ENCODE measurements around the gene SLC5A8.

SLC5A8 gene, protein sequence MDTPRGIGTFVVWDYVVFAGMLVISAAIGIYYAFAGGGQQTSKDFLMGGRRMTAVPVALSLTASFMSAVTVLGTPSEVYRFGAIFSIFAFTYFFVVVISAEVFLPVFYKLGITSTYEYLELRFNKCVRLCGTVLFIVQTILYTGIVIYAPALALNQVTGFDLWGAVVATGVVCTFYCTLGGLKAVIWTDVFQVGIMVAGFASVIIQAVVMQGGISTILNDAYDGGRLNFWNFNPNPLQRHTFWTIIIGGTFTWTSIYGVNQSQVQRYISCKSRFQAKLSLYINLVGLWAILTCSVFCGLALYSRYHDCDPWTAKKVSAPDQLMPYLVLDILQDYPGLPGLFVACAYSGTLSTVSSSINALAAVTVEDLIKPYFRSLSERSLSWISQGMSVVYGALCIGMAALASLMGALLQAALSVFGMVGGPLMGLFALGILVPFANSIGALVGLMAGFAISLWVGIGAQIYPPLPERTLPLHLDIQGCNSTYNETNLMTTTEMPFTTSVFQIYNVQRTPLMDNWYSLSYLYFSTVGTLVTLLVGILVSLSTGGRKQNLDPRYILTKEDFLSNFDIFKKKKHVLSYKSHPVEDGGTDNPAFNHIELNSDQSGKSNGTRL

DNA sequence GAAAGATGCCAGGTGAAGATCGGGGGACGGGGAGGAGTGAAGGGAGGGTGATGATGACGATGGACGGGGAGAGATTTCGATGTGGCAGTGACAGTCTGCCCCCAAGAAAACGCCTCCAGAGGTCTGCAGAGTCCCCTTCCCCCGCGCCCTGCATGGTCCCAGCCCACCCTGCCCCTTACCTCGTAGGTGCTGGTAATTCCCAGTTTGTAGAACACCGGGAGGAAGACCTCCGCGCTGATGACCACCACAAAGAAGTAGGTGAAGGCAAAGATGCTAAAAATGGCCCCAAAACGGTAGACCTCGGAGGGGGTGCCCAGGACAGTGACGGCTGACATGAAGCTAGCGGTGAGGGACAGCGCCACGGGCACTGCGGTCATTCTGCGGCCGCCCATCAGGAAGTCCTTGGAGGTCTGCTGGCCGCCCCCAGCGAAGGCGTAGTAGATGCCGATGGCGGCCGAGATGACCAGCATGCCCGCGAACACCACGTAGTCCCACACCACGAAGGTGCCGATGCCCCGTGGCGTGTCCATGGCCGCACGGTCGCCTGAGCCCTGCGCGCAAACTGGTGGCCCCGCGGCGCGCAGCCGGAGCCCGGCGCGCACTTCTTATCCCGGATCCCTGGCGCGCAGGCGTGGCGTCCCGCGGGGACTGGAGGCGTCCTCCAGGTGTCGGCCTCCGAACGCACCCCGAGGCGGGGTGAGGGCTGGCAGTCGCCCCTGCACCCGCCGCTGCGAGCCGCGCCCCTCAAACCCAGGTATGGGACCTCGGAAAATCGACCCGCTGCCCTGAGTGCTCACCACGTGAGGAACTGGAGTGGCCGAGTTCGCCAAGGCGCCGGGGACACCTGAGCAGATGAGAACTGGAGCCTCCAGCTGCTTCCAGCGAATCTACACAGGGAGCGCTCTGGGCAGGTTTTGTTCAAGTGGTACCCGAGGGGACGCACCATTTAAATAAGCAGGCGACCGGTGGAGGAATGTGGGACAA lies at the start of gene SLC5A8:
Gene SLC5A8 (minus strand): TSS at position 920 of the 984 bp plus-strand sequence. CDS start 390 bp downstream, at position 530.
- CTCF ChIA-PET = no interaction called here
- H3K36me3 ChIP-seq (ENCODE audit: control insufficient read depth in 2 of 2, insufficient read depth in 1 of 2, low read length in 2 of 2) = no peaks in the 10 kb centered on the region
- H3K9me3 ChIP-seq (ENCODE audit: control insufficient read depth, insufficient read depth, low read depth, low read length) = no peaks in the 10 kb centered on the region
- 0 out of 2 replicates have a peak, but pooled peaks cover 2% of the 10 kb centered on the region for H3K4me1 ChIP-seq (ENCODE audit: control insufficient read depth, insufficient read depth, low read length)
- peak within 1 kb of the TSS; percentile 44 for H3K4me3 ChIP-seq (ENCODE audit: low read depth, low read length)
- TF ChIP-seq, protein P1, sequence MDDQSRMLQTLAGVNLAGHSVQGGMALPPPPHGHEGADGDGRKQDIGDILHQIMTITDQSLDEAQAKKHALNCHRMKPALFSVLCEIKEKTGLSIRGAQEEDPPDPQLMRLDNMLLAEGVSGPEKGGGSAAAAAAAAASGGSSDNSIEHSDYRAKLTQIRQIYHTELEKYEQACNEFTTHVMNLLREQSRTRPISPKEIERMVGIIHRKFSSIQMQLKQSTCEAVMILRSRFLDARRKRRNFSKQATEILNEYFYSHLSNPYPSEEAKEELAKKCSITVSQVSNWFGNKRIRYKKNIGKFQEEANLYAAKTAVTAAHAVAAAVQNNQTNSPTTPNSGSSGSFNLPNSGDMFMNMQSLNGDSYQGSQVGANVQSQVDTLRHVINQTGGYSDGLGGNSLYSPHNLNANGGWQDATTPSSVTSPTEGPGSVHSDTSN (CRISPR knock-in tag; IDR thresholded peaks at IDR 0.05) = peak; percentile 23; the same call in 1 of the 2 replicates
- TF ChIP-seq ZBTB17 (tag by site-specific recombination; IDR thresholded peaks at IDR 0.05) (peak; percentile 61; the same call in 1 of the 2 replicates), ZNF112 (tag by site-specific recombination; IDR thresholded peaks at IDR 0.05) (no peak), TCF7L2 (IDR thresholded peaks at IDR 0.05; ENCODE audit: borderline replicate concordance, low read depth, low read length) (no peak), REPIN1 (tag by site-specific recombination; IDR thresholded peaks at IDR 0.05; ENCODE audit: low read depth) (no peak), ZNF146 (tag by site-specific recombination; IDR thresholded peaks at IDR 0.05) (no peak), HOXD13 (CRISPR knock-in tag; IDR thresholded peaks at IDR 0.05; ENCODE audit: borderline replicate concordance) (no peak), GLI2 (tag by site-specific recombination; IDR thresholded peaks at IDR 0.05; ENCODE audit: borderline replicate concordance, low read depth) (no peak), ZNF664 (tag by site-specific recombination; IDR thresholded peaks at IDR 0.05) (no peak), ZIC2 (tag by site-specific recombination; IDR thresholded peaks at IDR 0.05) (peak; percentile 87), ZNF155 (tag by site-specific recombination; IDR thresholded peaks at IDR 0.05) (no peak), GLIS1 (tag by site-specific recombination; IDR thresholded peaks at IDR 0.05) (0 out of 2 replicates have a peak, but pooled peaks have one; percentile 4), ZNF214 (tag by site-specific recombination; IDR thresholded peaks at IDR 0.05; ENCODE audit: borderline replicate concordance) (no peak), SCRT1 (tag by site-specific recombination; IDR thresholded peaks at IDR 0.05; ENCODE audit: borderline replicate concordance) (no peak), GLIS2 (tag by site-specific recombination; IDR thresholded peaks at IDR 0.05) (peak; percentile 70; the same call in 1 of the 2 replicates), IKZF3 (tag by site-specific recombination; IDR thresholded peaks at IDR 0.05) (no peak), SP3 (tag by site-specific recombination; IDR thresholded peaks at IDR 0.05) (no peak), ZNF423 (tag by site-specific recombination; IDR thresholded peaks at IDR 0.05) (peak; percentile 50; the same call in 1 of the 2 replicates), ZNF335 (tag by site-specific recombination; conservative IDR thresholded peaks at IDR 0.05) (peak; percentile 62), ZFHX2 (tag by site-specific recombination; conservative IDR thresholded peaks at IDR 0.05) (peak; percentile 47; the same call in 1 of the 2 replicates)
- TF ChIP-seq, protein P2, sequence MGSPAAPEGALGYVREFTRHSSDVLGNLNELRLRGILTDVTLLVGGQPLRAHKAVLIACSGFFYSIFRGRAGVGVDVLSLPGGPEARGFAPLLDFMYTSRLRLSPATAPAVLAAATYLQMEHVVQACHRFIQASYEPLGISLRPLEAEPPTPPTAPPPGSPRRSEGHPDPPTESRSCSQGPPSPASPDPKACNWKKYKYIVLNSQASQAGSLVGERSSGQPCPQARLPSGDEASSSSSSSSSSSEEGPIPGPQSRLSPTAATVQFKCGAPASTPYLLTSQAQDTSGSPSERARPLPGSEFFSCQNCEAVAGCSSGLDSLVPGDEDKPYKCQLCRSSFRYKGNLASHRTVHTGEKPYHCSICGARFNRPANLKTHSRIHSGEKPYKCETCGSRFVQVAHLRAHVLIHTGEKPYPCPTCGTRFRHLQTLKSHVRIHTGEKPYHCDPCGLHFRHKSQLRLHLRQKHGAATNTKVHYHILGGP (tag by site-specific recombination; IDR thresholded peaks at IDR 0.05) = no peak
- TF ChIP-seq, protein P3, sequence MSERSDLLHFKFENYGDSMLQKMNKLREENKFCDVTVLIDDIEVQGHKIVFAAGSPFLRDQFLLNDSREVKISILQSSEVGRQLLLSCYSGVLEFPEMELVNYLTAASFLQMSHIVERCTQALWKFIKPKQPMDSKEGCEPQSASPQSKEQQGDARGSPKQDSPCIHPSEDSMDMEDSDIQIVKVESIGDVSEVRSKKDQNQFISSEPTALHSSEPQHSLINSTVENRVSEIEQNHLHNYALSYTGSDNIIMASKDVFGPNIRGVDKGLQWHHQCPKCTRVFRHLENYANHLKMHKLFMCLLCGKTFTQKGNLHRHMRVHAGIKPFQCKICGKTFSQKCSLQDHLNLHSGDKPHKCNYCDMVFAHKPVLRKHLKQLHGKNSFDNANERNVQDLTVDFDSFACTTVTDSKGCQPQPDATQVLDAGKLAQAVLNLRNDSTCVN (tag by site-specific recombination; optimal IDR thresholded peaks at IDR 0.05) = peak; percentile 78
- TF ChIP-seq, protein P4, sequence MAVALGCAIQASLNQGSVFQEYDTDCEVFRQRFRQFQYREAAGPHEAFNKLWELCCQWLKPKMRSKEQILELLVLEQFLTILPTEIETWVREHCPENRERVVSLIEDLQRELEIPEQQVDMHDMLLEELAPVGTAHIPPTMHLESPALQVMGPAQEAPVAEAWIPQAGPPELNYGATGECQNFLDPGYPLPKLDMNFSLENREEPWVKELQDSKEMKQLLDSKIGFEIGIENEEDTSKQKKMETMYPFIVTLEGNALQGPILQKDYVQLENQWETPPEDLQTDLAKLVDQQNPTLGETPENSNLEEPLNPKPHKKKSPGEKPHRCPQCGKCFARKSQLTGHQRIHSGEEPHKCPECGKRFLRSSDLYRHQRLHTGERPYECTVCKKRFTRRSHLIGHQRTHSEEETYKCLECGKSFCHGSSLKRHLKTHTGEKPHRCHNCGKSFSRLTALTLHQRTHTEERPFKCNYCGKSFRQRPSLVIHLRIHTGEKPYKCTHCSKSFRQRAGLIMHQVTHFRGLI (tag by site-specific recombination; IDR thresholded peaks at IDR 0.05) = no peak
- POLR2A ChIA-PET = no interaction called here
- no peak within 1 kb of the TSS for H3K27ac ChIP-seq (ENCODE audit: extremely low read depth, low read depth, low read length)
